Measurements from ENCODE around the gene FGF18. TPM values are rescaled to one million over a fixed set of nuclear protein-coding genes. Genes with fewer than 3 reads are reported as not detected.
A peak's percentile ranks its signal among the peaks of the same experiment; 100 is the strongest.

The FGF18 gene
- total RNA-seq, 2 donors from 2014 or later, result 0.35 TPM; not detected in 1

- no peak for DNase-seq
These were observed 4.2 kb upstream of the FGF18 start for GRCh38 chr5:171415115-171415730.

GRCh38 chr5:171416160-171417049 is 3.0 kb upstream of the FGF18 start:
- no peak for DNase-seq
- Histone ChIP-seq H3K36me3 (no peaks in the 10 kb centered on the region), H3K27me3 (peaks cover 15% of the 10 kb centered on the region), H3K4me3 (no peak overlapping the region), H3K4me1 (peaks cover 14% of the 10 kb centered on the region), H3K27ac (no peak overlapping the region), H3K9ac (ENCODE audit: low read depth in 2 of 2, low read length in 2 of 2) (no peak overlapping the region), H3K9me3 (no peaks in the 10 kb centered on the region)
- TF ChIP-seq CTCF (IDR thresholded peaks at IDR 0.05), result no peak
- intact Hi-C loops (cut with DNase I), result loop anchor here (5.0 kb wide), 1 partner anchor 491 kb away; no protein-coding TSS in a partner anchor

More at GRCh38 chr5:171415115-171415730, 4.2 kb upstream of the FGF18 start:
- H3K36me3 ChIP-seq, result no peaks in the 10 kb centered on the region
- H3K9me3 ChIP-seq, result no peaks in the 10 kb centered on the region
- intact Hi-C loops (cut with DNase I), result loop anchor here (5.0 kb wide), 1 partner anchor 492 kb away; no protein-coding TSS in a partner anchor
- peaks cover 11% of the 10 kb centered on the region for H3K27me3 ChIP-seq
- H3K4me3 ChIP-seq, result no peak overlapping the region
- no peak overlapping the region for H3K27ac ChIP-seq
- peaks cover 7% of the 10 kb centered on the region for H3K4me1 ChIP-seq
- no peak for TF ChIP-seq CTCF (IDR thresholded peaks at IDR 0.05)
- no peak overlapping the region for H3K9ac ChIP-seq (ENCODE audit: low read depth in 2 of 2, low read length in 2 of 2)

- Histone ChIP-seq H3K9me3 (no peaks in the 10 kb centered on the region), H3K27me3 (peaks cover 15% of the 10 kb centered on the region), H3K27ac (no peak overlapping the region), H3K4me1 (peaks cover 14% of the 10 kb centered on the region), H3K36me3 (no peaks in the 10 kb centered on the region), H3K9ac (ENCODE audit: low read depth in 2 of 2, low read length in 2 of 2) (no peak overlapping the region), H3K4me3 (peak overlapping the region; percentile 30)
- peak; percentile 94 for TF ChIP-seq CTCF (IDR thresholded peaks at IDR 0.05)
- intact Hi-C loops (cut with DNase I), result loop anchor here (5.0 kb wide), 1 partner anchor 489 kb away; no protein-coding TSS in a partner anchor
- peak; percentile 72 for DNase-seq
These were observed 998 bp upstream of the FGF18 start for GRCh38 chr5:171418316-171418981.

GRCh38 chr5:171419688-171420430 is 412 bp downstream of the FGF18 start:
- no peak overlapping the region for H3K27ac ChIP-seq
- no peaks in the 10 kb centered on the region for H3K36me3 ChIP-seq
- peaks cover 14% of the 10 kb centered on the region for H3K4me1 ChIP-seq
- H3K9ac ChIP-seq (ENCODE audit: low read depth in 2 of 2, low read length in 2 of 2), result no peak overlapping the region
- H3K4me3 ChIP-seq, result peak overlapping the region; percentile 30
- peaks cover 15% of the 10 kb centered on the region for H3K27me3 ChIP-seq
- H3K9me3 ChIP-seq, result no peaks in the 10 kb centered on the region
- intact Hi-C loops (cut with DNase I), result loop anchor here (5.0 kb wide), 2 partner anchors 487 to 622 kb away; no protein-coding TSS in a partner anchor
- no peak for TF ChIP-seq CTCF (IDR thresholded peaks at IDR 0.05)
- DNase-seq, result peak; percentile 23

Data from colonic mucosa (tissue), 4 donors.